Activated CD8-positive, alpha-beta memory T cell treated with anti-CD3 and anti-CD28 coated beads, Interleukin-2, amount 50 U/mL, for 1 hour (primary cell): ENCODE data around the gene TDRD6.
"Not testable (repeated sequence)": the region's sequence is repeated elsewhere in the genome, so short reads cannot be mapped to it uniquely, and the experiment has no call there.

Source experiments
- DNase-seq: peaks from one replicate; pipeline ENCODE4 v3.0.0-alpha.2; 2020; ENCODE audit errors: extremely low read depth

The TDRD6 gene

GRCh38 chr6:46687619-46688097 lies at the start of gene TDRD6:
Gene TDRD6 (plus strand): TSS chr6:46687885. CDS start chr6:46688129, 244 bp downstream.
- DNase-seq = no peak

GRCh38 chr6:46637933-46638332 lies 49.8 kb upstream of the TDRD6 start:
- no peak for DNase-seq

GRCh38 chr6:46638650-46639049 lies 49.0 kb upstream of the TDRD6 start:
- no peak for DNase-seq

GRCh38 chr6:46642928-46643751 lies 44.5 kb upstream of the TDRD6 start:
- DNase-seq = no peak

GRCh38 chr6:46645265-46645664 lies 42.4 kb upstream of the TDRD6 start:
- DNase-seq = no peak

GRCh38 chr6:46648108-46648507 lies 39.6 kb upstream of the TDRD6 start:
- not testable (repeated sequence) for DNase-seq

GRCh38 chr6:46648869-46649492 lies 38.7 kb upstream of the TDRD6 start:
- no peak for DNase-seq

- no peak for DNase-seq
Observed at GRCh38 chr6:46651006-46651405, 36.7 kb upstream of the TDRD6 start.

- no peak for DNase-seq
Observed at GRCh38 chr6:46651816-46652215, 35.9 kb upstream of the TDRD6 start.

GRCh38 chr6:46652232-46652602 lies 35.5 kb upstream of the TDRD6 start:
- no peak for DNase-seq

- peak; percentile 38 for DNase-seq
Observed at GRCh38 chr6:46652603-46653438, 34.9 kb upstream of the TDRD6 start, which contains the start of the genes CYP39A1 and SLC25A27. Gene CYP39A1 (minus strand): TSS chr6:46652818. CDS start chr6:46652582, 236 bp downstream. Gene SLC25A27 (plus strand): TSS chr6:46652975. CDS start chr6:46653193, 218 bp downstream.

GRCh38 chr6:46653439-46654195 lies 34.1 kb upstream of the TDRD6 start:
- no peak for DNase-seq

GRCh38 chr6:46655803-46656202 lies 31.9 kb upstream of the TDRD6 start:
- DNase-seq = no peak

- no peak for DNase-seq
Observed at GRCh38 chr6:46657642-46658041, 30.0 kb upstream of the TDRD6 start.

GRCh38 chr6:46661483-46661882 lies 26.2 kb upstream of the TDRD6 start:
- no peak for DNase-seq

GRCh38 chr6:46667377-46667776 lies 20.3 kb upstream of the TDRD6 start:
- DNase-seq = no peak

GRCh38 chr6:46674410-46674809 lies 13.3 kb upstream of the TDRD6 start:
- DNase-seq = no peak

GRCh38 chr6:46676604-46677313 lies 10.9 kb upstream of the TDRD6 start:
- no peak for DNase-seq

GRCh38 chr6:46677314-46677654 lies 10.4 kb upstream of the TDRD6 start:
- DNase-seq = no peak

- no peak for DNase-seq
Observed at GRCh38 chr6:46684771-46685170, 2.9 kb upstream of the TDRD6 start.
